ENCODE measurements around the gene THSD4.

The THSD4 gene

DNA sequence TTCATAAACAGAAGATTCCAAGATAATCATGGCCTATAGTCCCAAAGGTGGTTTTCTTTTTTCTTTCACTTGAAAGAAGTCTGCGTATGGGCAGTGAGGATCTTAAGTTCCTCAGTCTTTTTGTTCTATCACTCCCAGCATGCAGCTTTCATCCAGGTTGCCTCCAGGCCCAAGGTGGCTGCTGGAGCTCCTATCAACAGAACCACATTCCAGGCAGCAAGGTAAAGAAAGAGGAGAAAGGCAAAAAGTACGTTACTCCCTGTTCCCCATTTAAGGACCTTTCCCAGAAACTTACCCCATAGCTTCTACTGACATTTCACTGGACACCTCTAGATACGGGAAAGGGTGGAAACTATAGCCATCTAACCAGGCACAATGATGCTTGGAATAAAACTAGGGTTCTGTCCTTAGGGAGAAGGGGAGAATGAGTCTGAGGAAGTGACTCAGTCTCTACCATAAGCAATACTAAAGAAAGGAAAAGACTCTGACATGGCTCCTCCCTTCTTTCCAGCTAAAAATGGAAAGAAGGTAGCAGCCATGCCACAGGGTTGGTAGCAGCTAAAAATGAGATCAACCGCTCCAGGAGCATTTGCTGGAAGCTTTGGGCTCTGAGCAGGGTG, 381.2 kb downstream of the THSD4 start:
- DNase-seq (ENCODE audit: low spot score): no peak

DNA sequence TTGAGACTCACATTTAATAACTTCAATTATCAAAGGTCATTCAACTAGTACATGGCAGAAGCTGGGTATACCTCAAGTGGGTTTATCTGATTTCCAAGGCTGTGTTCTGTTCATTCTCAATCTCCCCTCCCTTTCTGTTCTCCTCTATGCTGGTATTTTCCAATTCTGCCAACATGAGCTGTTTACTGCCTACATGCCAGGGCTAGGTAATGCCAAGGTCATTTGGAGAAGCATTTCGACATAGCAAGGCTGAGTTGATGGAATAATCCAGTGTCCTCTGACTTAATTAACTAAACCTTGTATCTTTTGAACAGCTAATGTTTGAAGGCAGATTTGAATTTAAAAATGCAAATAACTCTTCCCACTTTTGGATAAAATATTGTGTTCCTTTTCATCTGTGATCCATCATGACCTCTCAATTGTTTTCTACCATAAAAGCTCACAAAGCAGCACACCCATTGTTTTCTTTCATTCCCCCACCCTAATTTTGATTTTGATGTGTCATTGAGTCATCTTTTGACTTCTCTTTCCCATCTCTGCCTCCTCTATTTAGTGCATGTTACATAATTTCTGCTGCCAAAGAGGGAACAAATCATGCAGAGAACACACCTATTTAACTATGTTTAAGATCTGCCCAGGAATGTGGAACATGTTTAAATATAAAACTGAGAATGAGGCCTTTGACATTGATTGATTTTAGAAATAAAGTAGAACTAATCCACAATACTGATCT, 386.2 kb downstream of the THSD4 start:
- DNase-seq (ENCODE audit: low spot score): no peak

DNA sequence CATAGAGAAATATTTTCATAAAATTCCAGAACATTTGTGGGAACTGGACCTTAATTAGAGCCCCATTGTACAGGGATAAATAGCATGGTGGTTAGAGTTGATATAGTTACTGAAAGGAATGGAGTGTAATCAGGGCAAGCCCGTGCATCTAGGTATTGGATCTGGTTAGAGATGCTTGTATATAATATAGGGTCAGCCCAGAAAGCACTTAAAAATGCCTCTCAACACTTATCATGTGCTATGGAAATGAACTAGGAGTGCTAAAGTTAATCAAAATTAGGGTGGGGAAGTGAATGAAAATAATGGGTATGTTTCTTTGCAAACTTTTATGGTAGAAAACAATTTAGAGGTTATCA, 386.8 kb downstream of the THSD4 start:
- DNase-seq (ENCODE audit: low spot score): no peak

DNA sequence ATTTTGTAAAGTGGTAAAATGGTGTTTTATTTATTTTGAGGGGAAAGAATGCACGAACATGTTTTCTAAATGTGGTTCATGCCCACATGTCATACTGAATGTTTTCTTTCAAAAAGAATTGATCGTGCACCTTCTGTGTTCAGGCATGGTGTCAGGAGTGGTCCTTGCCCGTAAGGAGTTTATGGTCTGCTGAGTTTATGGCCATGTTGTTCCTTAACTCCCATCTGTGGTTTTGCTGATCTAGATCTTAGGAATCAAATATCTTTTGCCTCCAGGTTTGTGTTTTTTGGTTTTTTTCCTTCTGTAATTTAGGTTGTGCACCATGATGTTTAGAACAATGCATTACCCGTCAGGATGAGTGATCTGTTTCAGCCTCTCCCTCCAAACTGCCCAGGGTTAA, 390.7 kb downstream of the THSD4 start:
- DNase-seq (ENCODE audit: low spot score): no peak

DNA sequence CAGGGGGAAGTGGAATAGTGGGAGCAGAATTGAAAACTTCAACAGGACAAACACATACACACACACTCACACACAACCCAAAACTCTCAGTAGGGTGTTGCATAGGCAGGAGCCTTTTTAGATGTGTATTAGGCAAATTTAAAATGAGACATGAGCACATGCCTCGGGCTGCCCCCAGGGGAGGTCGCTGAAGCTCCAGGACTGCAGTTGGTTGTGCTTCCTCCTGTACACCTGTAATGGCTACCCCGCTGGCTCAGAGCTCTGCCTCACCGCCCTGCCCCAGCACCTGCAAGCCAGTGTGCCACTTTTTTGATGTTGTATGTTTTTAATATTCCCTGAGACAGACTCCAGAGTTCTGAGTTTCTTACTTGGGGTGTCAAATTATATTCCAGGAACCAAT, 391.7 kb downstream of the THSD4 start:
- no peak for DNase-seq (ENCODE audit: low spot score)

DNA sequence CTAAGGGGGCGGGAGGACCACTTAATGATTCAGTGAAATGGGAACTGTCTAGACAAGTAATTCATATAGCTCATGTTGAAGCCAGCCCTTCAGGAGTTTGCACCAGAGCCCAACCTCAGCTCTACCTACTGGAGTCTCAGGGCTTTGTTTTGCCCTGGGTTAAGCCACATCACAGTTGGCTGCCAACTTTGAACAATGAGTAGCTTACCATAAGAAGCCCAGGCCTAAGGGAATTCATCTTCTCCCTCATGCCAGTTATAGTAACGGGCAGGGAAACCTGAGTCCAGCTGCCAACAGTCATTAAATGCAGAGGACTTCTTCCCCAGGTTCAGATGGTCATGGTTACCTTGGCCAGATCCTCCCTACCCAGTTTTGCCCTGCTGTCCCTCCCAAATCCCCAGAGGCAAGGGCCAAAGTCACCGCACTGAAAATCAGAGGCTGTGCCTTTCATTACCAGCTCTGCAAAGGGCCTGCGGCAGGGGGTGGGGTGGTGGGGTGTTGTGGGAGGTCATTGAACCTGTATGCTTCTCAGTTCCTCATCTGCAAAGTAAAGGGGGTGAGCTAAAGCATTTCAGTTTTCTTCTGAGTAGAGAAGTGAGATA, 392.9 kb downstream of the THSD4 start:
- no peak for DNase-seq (ENCODE audit: low spot score)

DNA sequence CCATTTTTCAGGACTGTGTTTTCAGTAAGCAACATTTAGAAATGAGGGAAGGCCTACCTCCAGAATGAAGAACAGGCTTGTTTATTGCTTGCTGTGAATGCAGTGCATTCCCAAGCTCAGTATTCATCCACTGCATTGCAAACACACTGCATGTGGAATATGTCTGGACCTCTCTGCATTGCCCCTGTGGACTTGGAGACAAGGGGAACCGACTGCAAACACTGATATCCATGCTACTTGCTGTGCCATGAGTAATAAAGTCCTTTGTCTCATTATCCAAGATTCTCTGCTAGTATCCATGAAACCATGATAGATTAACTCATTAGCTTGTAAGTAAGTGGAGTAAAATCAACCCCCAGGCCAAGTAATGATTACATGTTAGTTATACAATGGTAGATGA, 393.9 kb downstream of the THSD4 start:
- peak; percentile 6 for DNase-seq (ENCODE audit: low spot score)

DNA sequence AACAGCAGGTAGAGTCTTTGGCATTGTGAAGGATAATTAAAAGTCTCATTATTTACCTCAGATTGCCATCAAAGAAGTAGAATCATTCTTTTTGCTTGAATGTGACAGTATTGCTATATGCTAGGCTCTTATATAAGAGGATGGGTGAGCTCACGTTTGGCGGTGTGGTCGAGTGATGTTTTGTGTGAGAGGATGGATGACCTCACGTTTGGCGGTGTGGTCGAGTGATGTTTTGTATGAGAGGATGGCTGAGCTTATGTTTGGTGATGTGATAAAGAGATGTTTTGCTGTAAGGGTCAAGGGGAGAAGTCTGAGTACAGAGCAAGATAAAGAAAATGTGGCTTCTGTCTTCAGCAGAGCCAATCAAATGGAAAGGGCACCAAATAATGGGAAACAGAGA, 395.5 kb downstream of the THSD4 start:
- no peak for DNase-seq (ENCODE audit: low spot score)

DNA sequence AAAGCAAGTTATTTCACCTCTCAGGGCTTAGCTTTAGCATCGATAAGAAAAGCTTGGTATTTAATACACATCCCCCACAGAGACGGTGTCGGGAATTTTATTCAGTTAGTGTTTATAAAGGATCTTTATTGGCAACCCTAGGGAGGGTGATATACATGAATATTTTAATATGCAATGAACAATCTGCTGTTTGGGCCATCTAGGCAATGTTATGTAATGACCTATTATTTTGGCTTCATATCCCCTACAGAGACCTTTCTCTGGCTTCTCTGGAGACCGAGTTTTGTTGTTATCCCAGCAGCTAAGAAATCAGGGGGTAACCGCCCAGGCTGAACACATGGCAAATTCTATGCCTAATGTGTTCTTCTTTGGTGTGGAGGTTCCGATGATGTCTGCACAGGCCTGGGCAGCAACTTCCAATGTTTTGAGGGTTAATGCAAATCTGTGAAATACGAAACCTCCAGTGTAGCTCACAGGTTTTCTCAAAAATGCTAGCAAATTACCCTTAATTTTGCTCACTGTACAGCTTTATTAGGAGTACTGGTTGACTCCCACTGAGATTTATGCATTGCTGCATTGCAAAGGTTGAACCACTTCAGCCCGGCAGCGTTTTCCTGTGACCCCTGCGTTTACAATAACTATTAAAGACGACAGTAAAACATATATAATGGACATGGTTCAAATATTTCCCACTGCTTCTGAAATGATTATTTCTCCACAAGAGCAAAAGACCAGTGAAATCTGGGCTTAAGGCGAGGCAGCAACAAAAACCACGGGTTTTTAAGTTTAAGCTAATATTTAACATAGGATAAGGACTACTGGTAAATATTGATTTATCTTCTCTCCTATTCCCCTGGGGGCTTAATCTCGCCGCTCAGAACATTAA, 396.8 kb downstream of the THSD4 start:
- DNase-seq (ENCODE audit: low spot score): no peak

DNA sequence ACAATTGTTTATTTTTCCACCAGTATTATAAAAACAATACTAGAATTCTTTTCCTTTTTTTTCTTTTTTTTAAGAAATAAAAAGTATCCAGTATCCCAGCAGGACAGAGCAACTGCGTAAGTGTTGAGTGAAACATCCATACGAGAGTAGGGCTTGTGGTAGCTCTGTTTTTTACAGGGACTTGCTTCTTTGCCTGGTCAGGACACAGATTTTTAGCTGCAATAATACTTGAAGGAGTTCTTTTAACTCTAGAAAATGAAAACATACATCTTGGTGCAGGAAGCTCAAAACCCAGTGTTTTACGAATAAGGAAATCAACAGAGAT, 397.4 kb downstream of the THSD4 start:
- no peak for DNase-seq (ENCODE audit: low spot score)

DNA sequence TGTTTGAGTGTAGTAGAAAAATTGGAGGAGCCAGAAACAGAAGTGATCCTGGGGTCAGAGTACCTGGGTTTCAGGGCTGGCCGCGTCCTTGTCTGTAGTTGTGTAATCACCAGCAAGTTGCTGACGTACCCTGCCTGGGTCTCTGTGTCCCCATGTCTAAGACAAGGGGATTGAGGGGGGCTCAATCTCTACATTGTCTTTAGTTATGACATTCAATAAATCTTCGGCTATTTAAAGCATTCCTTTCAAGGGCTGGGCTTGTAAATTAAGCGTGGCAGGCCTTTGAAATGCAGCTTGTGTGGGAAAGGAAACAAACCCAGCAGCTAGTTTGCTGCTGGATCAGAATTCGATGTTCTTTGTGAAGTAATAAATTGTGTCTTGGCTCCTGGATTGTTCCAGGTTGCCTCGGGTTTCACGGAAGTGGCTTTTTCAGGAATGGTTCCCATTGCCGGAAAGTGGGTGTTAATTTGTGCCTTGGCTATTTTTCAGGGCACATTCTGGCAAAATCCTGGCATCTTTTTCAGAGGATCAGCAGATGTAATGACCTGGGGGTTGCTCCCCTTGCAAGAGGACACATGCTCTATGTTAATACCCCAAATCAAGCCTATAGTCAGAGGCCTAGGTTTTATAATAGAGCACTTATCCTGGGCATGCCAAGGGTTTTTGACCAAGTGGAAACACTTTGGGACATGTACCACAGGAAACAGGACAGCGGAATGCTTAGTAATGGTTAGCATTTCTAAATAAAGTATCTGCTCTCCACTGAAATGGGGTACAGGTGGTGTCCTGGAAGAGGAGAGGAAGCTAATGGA, 400.3 kb downstream of the THSD4 start:
- no peak for DNase-seq (ENCODE audit: low spot score)

DNA sequence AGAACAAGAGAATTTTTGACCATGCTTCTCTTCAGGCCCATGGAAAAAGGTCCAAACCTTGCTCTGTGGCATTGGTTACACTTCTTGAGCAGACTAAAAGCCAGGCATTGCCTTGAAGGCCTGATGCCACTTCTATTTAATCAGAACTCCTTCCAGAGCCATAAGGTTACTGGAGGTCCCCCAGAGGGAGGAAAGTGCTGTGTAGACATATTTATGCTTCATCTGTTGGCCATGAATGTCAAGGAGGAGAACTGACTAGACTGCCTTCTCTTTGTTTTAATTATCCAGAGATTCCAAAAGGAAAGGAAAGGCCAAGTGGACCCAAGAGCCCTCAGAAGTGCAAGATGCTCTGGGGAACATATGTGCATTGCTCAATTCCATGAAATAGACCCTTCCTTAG, 402.5 kb downstream of the THSD4 start:
- no peak for DNase-seq (ENCODE audit: low spot score)

DNA sequence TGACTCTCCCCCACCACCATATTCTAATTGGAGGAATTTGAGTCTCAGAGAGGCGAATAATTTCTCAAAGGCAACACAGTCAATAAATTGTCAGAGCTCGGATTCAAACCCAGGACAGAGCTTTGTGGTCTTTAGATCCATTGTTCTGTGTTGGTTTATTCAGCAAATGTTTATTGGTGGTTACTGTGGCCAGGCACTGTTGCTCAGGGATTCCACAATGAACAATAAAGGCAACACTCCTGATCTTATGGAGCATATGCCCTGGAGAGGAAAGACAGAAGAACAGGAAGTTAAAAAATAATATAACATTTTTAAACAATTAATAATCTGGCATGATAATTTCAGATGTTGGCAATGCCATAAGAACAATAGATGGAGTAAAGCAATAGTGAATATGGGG, 403.4 kb downstream of the THSD4 start:
- DNase-seq (ENCODE audit: low spot score): no peak

DNA sequence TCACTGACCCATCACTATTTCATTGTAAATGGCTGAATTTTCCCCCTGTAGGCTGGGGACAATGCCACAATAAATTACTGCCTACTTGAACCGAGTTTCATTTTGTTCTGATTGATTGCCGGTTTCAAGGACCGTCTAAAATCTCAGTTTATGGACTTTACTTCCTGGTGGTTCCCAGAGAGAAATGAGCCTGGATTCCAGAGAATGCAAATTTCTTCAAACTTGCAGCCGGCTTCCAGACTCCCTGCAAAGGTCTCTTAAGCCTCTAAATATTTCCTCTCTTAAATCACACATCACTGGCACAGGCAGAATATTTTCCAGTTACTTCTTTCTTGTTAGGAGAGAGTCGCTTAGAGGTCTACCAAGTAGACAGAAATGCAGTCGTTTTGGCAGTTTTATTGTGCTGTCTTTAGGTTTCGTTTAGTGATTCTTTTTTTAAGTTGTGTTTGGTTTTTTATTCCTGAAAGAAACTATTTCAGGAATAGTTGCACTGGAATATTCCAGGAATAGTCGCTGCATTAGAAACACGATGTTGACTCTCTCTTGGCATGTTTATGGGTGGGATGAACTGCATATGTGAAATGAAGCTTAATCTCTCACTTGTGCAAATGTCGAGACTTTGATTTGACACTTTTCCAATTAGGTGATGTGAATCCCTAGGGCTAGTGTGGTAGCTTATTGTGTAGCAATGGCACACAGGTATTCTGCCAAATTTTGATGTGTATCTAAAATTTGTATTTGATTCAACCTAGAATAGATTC, 411.0 kb downstream of the THSD4 start:
- peak; percentile 65 for DNase-seq (ENCODE audit: low spot score)

DNA sequence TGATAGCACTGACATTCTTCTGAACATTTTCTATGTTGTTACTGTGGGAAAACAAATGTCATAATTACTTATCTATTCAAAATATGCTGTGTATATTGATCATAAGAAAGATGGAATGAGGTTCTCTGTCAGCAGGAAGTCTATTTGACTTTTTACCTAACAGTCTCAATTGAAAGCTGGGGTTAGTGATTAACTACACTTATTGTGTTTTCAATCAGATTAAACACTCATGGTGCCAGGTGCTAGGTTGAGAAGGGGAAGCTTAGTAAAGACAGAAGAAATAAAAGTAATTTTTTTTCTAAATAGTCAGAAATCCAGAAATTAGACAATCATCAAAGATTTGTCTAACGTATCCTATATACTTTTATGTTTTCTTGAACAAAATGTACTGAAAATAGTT, 414.1 kb downstream of the THSD4 start:
- no peak for DNase-seq (ENCODE audit: low spot score)

DNA sequence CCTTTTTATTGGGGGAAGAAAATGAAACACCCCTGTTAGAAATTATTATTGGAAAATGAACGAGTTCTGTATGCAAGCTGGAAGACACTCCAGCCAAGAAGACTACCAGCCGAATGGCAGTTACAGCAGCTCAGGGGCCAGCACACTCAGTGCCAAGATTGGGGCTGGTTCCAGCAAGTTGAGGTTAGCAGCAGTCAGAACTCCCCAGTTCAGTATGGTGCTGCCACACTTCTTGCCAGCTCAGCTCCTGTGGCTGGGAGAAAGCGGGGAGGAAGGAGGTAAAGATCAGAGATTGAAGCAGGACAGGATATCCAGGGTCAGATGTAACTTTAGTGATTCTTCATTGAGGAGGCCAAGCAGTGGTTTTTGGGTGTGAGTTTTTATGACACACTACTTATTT, 414.8 kb downstream of the THSD4 start:
- DNase-seq (ENCODE audit: low spot score): no peak

DNA sequence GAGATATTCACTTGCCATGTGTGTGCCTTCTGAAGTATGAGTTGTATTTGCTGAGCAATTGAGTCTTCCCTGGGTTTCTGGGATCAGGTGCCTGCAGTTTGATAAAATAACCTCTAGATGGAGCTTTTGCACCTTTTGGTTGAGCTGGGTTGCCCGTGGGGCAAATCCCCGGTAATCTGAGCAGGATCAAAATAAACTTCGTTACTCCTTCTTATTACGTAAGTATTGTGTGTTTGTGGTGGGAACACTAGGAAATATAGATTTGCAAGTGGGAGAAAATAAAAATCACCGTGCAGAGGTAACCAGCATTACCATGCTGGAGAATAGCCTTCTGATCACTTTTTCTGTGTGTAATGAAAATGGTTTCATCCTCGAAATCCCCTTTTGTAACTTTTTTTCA, 417.7 kb downstream of the THSD4 start:
- DNase-seq (ENCODE audit: low spot score): peak; percentile 43

DNA sequence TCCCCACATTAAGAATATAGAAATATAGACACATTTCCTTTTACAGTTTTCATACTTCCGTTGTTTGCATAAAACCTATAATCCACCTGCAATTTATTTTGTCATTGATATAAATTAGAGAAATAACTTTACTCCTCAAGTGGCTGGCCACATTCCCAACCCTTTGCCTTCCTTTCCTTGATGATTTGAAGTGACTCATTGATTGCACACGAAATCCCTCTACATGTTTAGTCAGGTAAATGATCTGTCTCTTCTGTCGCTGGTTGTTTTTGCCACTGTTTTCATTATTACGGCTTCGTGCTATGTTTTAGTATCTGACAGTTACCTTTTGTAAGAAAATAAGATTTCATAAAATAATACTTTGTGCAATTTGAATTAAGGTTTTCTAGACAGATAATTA, 422.9 kb downstream of the THSD4 start:
- no peak for DNase-seq (ENCODE audit: low spot score)

DNA sequence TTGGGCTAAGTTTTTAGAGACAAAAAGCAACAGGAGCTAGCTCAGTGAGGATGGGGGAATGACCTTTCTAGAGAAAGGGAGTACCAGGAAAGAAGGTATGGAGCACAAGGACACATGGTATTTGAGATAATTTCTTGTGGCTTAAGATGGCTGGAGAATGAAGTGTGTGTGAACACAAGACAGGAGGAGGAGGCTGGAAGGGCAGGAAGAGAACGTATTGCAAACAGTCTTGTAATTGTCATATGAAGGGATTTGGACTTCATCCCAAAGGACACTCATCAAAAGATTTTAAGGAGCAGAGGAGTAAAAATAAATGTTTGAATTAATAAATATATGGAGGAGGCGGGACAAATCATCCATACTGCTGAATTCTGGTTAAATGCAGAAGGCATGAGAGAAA, 426.5 kb downstream of the THSD4 start:
- DNase-seq (ENCODE audit: low spot score): no peak

DNA sequence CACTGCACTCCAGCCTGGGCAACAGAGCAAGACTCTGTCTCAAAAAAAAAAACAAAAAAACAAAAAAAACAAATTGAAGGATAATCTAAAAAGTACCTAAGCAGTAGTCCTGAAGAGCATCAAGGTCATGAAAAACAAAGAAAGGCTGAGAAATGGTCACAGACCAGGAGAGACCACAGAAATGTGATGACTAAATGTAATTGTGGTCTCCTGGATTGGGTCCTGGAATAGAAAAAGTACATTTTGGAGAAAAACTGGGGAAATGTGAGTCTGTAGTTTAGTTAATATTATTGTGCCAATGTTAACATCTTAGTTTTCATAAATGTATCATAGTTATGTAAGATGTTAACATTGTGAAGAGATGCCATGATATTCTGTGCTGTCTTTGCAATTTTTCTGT, 427.6 kb downstream of the THSD4 start:
- no peak for DNase-seq (ENCODE audit: low spot score)

DNA sequence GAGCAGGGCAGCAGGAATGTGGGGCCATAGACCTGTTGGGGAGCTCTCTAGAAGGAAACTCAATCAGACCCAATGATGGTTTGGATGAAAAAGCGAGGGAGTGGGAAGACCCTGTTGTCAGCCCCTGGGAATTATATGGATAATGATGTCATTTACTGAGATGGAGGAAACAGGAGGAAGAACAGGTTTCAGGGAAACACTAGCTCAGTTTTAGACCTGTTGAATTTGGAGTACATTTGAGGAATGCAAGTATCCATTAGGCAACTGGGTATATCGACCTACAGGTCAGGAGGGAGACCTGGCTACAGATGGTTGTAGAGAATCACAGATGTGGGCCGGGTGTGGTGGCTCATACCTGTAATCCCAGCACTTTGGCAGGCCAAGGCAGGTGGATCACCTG, 428.1 kb downstream of the THSD4 start:
- DNase-seq (ENCODE audit: low spot score): no peak
